ENCODE data around the gene SLC35F2.
"Not testable (repeated sequence)": the region's sequence is repeated elsewhere in the genome, so short reads cannot be mapped to it uniquely, and the experiment has no call there.

SLC35F2 gene, protein sequence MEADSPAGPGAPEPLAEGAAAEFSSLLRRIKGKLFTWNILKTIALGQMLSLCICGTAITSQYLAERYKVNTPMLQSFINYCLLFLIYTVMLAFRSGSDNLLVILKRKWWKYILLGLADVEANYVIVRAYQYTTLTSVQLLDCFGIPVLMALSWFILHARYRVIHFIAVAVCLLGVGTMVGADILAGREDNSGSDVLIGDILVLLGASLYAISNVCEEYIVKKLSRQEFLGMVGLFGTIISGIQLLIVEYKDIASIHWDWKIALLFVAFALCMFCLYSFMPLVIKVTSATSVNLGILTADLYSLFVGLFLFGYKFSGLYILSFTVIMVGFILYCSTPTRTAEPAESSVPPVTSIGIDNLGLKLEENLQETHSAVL

DNA sequence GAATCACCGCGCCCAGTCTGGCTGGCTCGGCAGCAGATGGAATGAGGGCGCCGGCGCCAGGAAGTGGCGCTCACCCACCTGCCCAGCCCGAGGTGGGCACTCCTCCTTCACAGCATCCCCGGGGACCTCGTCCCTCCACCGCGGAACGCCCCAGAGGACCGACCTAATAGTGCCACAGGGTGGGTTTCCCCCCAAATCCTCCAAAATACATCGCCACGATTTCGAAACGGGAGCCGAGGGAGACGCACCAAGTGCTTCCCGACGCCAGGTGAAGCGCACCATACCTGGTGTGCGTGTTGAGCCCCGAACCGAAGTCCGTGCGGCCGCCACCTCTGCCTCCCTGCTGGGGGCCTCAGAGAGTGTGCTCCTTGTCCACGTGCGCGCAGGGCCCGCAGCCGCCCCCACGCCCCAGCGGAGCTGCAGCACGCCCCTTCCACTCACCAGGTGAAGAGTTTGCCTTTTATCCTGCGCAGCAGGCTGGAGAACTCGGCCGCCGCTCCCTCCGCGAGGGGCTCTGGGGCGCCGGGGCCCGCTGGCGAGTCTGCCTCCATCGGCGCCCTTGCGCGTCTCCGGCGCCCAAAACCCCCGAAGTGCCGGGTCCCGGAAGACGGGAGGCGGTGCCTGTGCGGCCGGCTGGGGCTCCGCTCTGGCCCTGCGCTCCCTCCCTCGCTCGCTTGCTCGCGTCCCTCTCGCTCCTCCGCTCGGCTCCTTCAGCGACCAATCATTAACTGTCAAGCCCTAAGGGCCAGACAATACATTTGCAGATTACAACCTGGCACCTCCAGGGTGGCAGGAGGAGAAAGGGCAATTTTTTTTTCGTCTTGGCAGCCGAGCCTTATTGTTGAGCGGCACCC, at the start of gene SLC35F2:
SLC35F2 (minus strand) TSS at position 571 of the 854 bp plus-strand sequence; CDS start at position 551, 20 bp downstream.
- DNase-seq (ENCODE audit: low read depth): no peak

DNA sequence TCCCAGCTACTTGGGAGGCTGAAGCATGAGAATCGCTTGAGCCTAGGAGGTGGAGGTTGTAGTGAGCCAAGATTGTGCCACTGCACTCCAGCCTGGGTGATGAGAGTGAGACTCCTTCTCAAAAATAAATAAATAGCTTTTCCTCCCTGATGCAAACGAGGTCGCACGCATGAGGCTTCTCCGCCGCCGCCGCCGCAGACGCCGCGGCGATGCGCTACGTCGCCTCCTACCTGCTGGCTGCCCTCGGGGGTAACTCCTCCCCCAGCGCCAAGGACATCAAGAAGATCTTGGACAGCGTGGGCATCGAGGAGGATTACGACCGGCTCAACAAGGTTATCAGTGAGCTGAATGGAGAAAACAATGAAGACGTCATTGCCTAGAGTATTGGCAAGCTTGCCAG, 49.6 kb upstream of the SLC35F2 start:
- DNase-seq (ENCODE audit: low read depth): no peak

DNA sequence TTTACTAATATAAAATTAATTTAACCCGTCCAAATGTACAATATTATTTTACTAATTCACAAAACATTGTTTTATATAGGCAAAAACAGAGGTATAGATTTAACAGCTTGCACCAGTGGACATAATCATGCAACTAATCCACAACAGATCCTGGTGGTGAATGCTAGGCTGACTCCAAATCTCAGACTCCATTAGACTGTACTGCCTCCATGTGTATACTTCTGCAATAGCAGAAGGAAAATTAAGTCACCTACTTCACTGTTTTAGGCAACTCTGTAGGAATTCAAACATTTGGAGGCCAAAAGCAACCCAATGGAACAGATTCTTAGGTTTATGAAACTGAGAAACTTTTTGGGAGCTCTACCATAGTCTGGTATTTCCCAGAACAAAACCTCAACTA, 39.7 kb upstream of the SLC35F2 start:
- peak; percentile 49 for DNase-seq (ENCODE audit: low read depth)

DNA sequence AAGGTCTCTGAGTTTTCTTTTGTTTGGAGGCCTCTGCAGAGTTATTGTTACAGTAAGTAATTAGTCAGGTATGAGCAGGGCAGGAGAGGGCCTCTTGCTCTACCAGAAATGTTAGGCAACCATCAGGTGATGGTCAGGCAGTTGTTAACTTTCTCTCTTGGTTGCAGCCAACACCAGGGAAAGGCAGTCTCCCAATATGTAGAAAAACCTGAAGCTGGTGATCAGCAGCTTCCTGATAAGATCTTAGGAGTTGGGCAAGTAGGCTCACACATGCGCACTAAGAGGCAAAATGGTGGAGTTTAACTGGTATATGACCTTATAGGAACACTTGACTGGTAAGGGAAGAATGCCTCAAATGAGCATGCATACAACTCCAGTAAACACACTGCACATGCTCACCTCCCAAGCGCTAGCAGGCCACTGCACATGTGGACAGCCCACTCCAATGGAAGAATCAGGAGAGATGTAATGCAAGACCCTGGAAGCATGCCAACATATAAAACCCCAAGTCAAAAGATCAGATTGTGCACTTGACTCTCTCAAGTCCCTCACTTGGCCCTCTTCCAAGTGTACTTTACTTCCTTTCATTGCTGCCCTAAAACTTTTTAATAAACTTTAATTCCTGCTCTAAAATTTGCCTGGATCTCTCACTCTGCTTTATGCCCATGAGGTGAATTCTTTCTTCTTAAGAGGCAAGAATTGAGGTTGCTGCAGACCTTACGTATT, 23.7 kb upstream of the SLC35F2 start:
- no peak for DNase-seq (ENCODE audit: low read depth)

DNA sequence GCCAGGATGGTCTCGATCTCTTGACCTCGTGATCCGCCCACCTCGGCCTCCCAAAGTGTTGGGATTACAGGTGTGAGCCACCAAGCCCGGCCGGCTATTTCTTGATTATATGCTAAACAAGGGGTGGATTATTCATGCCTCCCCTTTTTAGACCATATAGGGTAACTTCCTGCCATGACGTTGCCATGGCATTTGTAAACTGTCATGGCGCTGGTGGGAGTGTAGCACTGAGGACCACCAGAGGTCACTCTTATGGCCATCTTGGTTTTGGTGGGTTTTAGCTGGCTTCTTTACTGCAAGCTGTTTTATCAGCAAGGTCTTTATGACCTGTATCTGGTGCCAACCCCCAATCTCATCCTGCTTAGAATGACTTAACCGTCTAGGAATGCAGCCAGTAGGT, 22.9 kb upstream of the SLC35F2 start:
- DNase-seq (ENCODE audit: low read depth): not testable (repeated sequence)

DNA sequence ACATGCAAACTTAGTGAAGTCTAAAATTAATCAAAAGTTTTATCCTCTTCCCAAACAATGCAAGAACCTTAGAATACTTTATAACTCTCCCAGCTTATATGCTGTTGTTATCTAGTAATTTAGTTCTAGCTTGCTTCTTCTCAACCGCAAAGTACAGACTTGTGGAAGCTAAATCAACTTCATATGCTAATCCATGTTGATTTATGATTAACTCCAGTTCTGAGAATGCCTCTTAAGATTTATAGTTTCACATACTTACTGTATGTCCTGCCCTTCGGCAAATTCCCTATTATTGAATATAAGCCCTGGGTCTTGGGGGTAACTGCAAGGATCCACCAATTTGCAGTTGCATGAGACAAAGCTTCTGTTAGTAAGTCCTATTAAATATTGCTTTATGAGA, 17.6 kb upstream of the SLC35F2 start:
- DNase-seq (ENCODE audit: low read depth): no peak

DNA sequence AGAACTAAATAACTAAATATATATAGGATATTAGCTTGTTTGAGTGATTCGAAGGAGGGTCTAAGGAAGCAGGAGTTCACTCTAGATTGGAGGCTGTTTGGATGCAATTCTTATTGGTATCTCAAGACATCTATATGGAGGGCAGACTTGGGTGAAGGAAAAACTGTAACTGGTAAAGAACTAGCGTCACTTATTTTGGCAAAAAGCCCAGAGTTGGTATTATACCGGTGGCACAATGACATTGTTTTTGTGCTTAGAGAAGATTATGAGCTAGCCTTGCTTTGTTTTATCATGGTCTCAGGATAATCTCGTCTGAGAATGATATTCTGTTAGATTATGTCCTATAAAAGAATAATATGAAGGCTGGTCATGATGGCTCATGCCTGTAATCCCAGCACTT, 6.0 kb upstream of the SLC35F2 start:
- no peak for DNase-seq (ENCODE audit: low read depth)

DNA sequence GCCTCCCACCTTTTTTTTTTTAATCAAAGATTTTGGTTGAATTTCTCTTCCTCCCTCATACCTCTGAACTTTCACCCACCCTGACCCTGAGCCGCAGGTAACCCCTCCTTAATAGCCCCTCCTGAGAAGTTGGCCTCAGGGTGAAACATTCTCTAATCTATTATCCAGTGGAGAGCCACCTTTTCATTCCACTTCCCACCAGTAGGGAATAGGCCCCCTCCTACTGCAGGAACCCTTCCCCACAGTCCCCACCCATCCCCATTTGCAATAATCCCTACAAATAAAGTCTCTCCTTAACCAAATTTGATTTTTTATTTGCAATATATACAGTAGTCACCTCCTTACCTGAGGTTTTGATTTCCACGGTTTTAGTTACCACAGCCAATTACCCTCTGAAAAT, 2.1 kb upstream of the SLC35F2 start:
- no peak for DNase-seq (ENCODE audit: low read depth)

DNA sequence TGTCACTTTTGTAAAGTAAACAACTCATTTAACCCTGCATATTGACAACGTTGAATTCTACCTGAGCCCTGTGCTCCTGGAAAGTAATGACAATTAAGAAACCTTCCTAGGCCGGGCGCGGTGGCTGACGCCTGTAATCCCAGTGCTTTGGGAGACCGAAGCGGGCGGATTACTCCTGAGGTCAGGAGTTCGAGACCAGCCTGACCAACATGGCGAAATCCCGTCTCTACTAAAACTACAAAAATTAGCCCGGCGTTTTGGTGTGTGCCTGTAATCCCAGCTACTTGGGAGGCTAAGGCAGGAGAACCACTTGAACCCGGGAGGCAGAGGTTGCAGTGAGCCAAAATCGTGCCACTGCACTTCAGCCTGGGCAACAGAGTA, 1.6 kb upstream of the SLC35F2 start:
- DNase-seq (ENCODE audit: low read depth): not testable (repeated sequence)

DNA sequence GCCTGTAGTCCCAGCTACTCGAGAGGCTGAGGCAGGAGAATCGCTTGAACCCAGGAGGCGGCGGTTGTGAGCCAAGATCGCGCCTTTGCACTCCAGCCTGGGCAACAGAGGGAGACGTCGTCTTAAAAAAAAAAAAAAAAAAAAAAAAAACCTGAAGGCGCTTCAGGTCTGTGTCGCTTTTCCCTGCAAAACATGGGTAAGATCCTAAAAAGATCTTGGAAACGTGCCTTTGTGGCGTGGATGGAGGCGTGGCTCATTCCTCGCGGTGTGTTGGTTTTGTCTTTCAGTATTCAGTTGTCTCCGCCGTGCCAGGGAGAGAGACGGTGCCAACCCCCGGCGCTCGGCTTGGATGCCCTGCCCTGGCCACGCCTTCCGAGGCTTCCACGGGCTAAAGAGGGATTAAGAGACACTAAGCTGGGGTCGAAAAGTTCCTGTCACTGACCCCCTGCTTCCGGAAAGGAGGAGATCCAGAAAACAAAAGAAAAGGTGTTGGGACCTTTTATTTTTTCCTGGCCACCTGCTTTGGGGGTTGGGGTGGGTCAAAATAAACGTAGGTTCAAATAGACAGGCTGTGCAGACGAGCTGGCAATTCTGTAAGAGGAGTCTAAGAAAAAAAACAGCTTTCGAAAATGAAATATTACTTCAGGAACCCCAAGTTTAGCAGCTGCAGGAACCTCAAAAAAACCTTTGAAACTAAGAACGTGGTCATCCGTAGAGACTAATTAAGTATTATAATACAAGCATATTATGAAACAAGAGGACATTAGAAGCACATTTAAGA, 1.1 kb upstream of the SLC35F2 start:
- no peak for DNase-seq (ENCODE audit: low read depth)

DNA sequence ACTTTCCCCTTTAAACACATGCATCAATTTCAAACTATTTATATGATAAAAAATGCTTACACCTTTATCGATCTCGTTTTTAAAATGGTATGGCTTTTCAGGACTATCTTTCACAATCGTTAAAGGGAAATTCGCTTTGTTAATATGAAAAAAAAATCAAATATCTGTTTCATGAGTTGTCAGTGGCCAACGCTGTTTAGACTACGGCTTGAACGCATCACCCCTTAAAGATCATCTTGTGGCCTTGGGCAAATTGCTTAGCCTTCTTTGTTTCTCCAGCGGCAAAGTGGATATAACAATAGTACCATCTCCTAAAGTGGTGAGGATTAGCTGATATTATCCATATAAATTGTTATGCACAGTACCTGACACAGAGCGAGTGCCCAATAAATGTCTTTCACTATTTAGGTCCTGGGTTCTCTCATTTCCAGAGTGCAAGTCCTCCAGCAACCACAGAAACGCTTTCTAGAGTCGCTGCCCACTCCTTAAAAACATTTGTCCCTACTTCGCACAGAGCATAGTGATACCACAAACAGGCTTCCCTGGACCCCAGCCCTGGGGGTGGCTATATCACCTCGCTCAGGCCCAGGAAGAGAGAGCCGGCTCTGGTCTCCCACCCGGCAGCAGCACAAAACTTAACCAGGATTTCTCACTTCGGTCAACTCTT, 904 bp downstream of the SLC35F2 start:
- DNase-seq (ENCODE audit: low read depth): no peak

DNA sequence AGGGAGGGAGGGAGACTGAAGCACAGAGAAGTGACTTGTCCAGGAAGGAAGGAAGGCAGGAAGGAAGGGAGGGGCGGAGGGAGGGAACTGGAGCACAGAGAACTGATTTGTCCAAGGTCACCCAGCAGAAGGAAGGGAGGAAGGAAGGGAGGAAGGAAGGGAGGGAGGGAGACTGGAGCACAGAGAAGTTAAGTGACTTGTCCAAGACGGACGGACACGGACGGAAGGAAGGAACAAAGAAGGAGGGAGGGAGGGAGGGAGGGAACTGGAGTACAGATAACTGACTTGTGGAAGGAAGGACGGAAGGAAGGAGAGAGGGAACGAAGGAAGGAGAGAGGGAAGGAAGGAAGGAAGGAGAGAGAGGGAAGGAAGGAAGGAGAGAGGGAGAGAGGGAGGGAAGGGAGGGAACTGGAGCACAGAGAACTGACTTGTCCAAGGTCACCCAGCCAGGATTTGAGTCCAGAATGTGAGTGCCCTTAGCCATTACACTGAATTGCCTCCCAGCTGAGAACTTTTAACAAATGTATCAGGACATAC, 1.5 kb downstream of the SLC35F2 start:
- DNase-seq (ENCODE audit: low read depth): no peak

DNA sequence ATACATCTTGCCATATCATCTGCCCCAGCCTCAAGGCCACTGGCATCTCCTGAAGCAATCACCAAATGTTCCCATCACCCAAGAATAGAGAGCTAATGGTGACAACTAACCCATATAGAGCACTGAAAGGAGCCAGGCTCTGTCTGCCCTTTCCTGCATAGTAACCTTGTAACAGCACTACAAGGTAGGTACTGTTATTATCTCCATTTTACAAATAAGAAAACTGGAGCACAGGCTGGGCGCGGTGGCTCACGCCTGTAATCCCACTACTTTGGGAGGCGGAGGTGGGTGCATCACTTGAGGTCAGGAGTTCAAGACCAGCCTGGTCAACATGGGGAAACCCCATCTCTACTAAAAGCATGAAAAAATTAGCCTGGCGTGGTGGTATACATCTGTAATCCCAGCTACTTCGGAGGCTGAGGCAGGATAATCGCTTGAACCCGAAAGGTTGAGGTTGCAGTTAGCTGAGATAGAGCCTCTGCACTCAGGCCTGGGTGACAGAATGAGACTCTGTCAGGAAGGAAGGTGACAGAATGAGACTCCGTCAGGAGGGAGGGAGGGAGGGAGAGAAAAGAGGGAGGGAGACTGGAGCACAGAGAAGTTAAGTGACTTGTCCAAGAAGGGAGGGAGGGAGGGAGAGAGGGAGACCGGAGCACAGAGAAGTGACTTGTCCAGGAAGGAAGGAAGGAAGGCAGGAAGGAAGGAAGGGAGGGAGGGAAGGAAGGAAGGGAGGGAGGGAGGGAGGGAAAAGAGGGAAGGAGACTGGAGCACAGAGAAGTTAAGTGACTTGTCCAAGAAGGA, 2.2 kb downstream of the SLC35F2 start:
- DNase-seq (ENCODE audit: low read depth): no peak

DNA sequence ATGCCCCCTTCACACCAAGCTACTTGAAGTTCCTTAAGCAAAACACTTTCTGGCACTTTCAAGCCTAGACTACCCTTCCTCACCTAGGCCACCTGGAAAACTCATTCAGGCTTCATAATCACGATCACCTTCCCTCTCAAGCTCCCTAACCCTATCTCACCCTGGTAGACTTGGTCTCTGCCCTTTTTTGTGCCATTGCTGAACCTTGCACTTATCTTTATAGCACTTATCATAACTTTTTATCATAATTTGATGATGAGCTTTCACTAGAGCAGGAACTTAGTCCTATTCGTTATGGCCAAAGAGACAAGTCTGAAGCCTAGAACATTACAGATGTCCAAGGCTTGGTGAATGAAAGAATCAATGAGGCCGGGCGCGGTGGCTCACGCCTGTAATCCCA, 5.5 kb downstream of the SLC35F2 start:
- DNase-seq (ENCODE audit: low read depth): no peak

DNA sequence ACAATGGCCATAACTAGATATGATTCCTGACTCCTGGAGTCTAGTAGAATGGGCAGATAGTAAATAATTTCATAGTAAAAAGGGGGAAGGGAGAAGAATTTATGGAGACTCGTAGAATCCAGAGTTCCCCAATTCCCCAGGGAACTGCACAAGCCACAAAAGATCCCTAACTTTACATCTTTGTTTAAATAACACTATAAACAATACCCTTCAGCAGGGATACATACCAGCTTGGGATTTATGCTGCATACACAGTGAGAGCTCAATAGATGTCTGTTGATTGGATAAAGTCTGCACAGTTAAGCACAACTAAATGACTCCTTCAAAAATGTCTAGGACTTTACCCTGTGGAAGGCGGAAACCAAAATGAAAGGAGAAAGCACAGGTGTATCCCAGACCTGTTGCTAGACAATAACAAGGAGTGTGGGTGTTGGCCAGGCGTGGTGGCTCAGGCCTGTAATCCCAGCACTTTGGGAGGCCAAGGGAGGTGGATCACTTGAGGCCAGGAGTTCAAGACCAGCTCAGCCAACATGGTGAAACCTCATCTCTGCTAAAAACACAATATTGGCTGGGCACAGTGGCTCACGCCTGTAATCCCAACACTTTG, 6.8 kb downstream of the SLC35F2 start:
- no peak for DNase-seq (ENCODE audit: low read depth)

DNA sequence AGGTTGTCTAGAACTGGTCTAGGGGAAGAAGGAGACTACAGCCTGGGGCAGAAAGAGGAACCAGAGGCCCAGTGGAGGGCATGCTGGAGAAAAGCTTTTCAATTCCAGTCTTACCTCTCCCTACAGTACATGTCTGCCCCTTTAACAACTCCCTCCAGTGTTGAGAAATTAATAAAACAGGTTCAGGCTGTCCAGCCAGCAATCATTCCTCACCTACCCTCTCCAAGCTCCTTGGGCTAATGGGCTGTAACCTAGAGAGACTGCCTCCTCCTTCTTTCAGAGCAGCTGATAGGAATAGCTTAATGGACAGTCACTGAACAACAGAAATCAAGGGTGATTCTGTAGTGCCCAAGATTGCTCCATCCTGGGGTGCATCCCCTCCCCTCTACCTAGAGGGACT, 8.8 kb downstream of the SLC35F2 start:
- DNase-seq (ENCODE audit: low read depth): no peak

DNA sequence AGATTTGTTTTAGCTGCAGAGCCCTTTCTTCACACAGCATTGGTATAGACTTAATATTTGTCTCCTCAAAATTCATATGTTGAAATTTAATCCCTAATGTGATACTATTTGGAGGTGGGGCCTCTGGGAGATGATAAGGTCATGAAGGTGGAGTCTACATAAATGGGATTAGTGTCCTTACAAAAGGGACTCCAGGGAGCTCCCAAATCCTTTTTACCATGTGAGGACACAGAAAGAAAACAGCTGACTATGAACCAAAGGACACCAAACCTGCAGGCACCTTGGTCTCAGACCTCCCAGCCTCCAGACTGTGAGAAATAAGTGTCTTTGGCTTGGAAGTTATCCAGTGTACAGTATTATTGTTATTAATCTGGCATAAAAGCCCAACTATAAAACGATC, 10.2 kb downstream of the SLC35F2 start:
- no peak for DNase-seq (ENCODE audit: low read depth)

DNA sequence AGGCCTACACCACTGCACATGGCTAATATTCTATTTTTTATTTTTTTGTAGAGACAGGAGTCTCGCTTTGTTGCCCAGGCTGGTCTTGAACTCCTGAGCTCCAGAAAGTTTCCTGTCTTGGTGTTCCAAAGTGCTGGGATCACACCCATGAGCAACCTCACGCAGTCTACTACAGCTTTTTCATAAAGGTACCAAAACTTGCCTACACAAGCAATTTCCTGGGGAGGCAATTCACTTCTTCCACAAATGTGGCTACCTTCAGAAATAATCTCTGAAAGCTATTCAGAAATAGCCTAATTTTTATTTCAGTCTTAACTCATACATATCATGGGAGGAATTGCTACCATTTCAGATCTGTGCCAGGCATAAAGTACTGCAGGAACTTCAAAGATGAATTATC, 11.4 kb downstream of the SLC35F2 start:
- no peak for DNase-seq (ENCODE audit: low read depth)

DNA sequence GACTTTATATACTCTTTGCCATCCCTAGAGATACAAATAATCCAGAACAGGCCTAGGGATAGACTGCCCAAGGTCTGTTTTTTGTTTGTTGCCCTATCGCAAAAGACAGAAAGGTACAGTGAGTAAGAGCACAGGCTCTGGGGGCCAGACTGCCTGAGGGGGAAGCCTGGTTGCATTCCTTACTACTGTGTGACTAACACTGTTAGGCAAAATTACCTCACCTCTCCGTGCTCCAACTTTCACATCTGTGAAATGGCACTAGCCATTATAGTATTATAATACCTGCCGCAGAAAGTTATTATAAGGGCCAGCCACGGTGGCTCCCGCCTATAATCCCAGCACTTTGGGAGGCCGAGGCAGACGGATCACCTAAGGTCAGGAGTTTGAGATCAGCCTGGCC, 14.5 kb downstream of the SLC35F2 start:
- no peak for DNase-seq (ENCODE audit: low read depth)
